ENCODE measurements around the gene NAA60.

The NAA60 gene

DNA sequence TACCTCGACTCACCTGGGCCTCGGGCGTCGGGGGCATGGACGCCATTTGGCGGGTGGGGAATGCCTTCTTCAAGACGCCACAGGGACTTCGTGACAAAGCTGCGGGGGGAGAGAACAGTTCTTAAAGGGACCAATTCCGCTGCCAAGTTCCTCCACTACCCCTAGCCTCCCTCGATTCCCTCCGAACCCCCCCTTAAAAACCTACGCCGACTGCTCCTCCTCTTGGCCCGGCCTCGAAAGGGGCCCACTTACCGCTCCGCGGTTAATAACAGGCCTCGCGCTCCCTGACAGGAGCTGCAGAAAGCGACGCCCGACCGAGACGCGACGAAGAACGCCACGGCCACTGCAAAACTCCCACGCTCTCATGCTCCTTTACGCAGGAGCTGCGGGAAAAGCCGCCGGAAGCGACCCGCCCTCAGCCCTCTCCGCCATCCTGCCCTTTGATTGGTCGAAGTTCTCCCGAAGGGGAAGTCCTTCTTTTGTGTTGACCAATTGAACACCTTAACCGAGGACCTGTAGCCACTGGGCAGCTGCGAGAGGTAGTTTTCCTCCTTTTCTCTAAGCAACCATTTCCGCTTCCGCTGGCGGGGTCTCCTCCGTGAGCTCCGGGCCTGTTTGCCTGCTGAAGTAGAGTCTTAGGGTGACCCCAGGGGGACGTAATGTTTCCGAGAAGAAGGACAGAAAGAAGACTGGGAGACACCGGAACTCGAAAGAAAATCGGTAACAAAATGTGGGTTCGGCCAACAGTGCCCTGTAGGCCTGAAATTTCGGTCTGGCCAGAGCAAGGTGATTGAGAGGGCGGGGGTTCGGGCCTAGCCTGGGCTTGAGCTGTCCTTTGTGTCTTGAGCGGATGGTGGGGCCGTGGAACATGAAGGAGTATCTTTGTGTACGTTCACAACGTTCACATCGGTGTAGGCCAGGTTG lies at the start of gene NAA60, which contains the start of gene ZNF597:
Gene NAA60, plus strand, starts transcription at position 573 of the 924 bp plus-strand sequence. CDS start 32,548 bp downstream, outside the sequence.
Gene ZNF597, minus strand, starts transcription at position 397 of the 924 bp plus-strand sequence. Its CDS starts 351 bp downstream, at position 46.
- Mint-ChIP-seq H3K4me1 (peaks cover 0 to 5% of the 10 kb centered on the region in 2 donors), H3K36me3 (peaks cover 26 to 39% of the 10 kb centered on the region in 2 donors), H3K27ac (peak within 1 kb of the TSS; percentile 99), H3K27me3 (peaks cover 7 to 8% of the 10 kb centered on the region in 2 donors), H3K9me3 (peaks cover 7% of the 10 kb centered on the region in 2 donors), H3K4me3 (peak within 1 kb of the TSS; percentile 89 to 98)
- peak; percentile 82 for DNase-seq
- ATAC-seq (replicated peaks) = peak; percentile 92 to 98

DNA sequence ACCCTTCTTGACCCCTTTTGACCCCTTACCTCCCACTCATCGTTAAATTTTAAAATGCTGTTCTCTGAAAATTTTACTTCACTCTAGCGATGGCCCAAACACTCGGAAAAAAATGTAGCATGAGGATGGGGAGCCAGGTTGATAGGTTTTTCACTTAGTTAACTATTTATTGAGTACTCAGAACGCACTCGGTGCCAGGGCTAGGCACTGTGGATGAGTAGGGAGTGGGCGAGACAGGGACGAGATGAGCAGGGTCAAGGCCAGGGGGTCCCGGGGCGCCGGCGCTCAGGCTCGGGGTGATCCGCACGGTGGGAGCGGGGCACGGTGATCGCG lies 43.1 kb upstream of the NAA60 start:
- Mint-ChIP-seq H3K27me3 (no peaks in the 10 kb centered on the region), H3K4me3 (peak overlapping the region; percentile 96 to 98), H3K9me3 (peaks cover 7 to 17% of the 10 kb centered on the region in 2 donors), H3K27ac (peak overlapping the region; percentile 95), H3K4me1 (peaks cover 30 to 43% of the 10 kb centered on the region in 2 donors), H3K36me3 (peaks cover 55 to 65% of the 10 kb centered on the region in 2 donors)
- DNase-seq (no peak), ATAC-seq (replicated peaks) (peak in 1 of 2 donors; percentile 45)

DNA sequence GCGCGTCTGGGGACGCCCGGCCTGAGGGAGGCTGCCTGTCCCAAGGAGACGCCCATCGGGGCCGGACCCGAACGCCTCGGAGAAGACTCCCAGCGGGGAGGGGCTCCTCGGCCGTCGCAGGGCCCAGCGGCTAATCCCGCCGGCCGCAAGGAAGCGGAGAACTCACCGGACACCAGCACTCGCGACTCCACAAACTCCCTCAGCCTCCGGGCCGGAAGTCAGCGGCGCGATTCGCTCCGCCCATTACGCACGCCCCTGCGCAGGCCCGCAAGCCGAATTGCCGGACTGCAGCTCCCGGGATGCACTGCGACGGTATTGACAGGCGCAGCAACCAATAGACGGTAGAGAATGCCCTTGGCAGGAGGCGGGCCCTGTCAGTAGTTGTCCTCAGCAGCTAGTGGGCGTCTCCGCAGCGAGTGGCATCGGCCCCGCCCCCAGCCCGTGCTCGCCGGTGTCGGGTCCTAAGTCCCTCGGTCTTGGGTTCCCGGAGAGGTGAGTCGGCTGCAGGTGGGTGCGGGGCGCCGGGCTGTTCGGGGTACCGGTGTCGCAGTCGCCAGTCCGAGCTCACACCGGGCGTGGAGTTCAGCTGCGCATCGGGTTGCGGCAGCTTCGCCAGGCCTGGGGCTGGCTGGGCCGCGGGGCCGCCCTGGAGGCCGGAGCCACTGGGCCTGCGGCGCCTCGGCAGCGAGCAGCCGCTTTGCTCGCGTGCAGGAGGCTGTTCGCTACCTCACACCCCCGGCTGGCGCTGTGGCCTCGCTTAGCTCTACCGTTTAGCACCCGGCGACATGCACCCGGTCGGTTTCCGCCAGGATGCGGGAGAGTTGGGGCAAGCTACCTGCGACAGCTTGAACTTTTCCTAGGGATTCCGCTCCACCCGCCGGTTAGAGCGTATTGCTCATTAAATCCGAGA lies 42.4 kb upstream of the NAA60 start, which contains the start of the genes ZNF174 and ZSCAN32:
Gene ZNF174, plus strand, starts transcription at position 437 of the 910 bp plus-strand sequence. CDS start 790 bp downstream, outside the sequence.
Gene ZSCAN32, minus strand, starts transcription at position 226 of the 910 bp plus-strand sequence. CDS start 3,447 bp downstream, outside the sequence.
- ATAC-seq (replicated peaks) = peak; percentile 97
- peaks cover 54 to 66% of the 10 kb centered on the region in 2 donors for H3K36me3 Mint-ChIP-seq
- H3K27me3 Mint-ChIP-seq = no peaks in the 10 kb centered on the region
- peak; percentile 99 for DNase-seq
- H3K4me3 Mint-ChIP-seq = peak within 1 kb of the TSS; percentile 96 to 98
- peaks cover 7 to 21% of the 10 kb centered on the region in 2 donors for H3K9me3 Mint-ChIP-seq
- peaks cover 29 to 40% of the 10 kb centered on the region in 2 donors for H3K4me1 Mint-ChIP-seq
- peak within 1 kb of the TSS; percentile 95 for H3K27ac Mint-ChIP-seq

DNA sequence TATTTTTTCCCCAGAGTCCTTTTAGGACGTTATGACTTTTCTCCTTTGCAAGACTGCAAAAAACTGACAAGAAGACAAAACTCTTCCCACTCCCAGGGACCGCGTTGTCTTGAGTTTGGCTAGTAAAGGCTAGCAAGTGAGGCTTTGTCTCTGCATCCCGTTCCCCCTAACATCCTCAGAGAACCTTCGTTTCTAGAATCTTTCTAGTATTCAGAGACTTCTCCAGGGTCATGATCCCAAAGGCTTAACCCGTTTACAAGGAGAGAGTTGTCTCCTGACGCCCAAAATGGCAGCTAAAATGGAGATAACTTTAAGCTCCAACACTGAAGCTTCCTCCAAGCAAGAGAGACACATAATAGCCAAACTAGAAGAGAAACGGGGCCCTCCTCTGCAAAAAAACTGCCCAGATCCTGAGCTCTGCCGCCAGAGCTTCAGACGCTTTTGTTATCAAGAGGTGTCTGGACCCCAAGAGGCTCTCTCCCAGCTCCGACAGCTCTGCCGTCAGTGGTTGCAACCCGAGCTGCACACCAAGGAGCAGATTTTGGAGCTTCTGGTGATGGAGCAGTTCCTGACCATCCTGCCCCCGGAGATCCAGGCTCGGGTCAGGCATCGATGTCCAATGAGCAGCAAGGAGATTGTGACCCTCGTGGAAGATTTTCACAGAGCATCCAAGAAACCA lies 41.6 kb upstream of the NAA60 start:
- peaks cover 24 to 31% of the 10 kb centered on the region in 2 donors for H3K4me1 Mint-ChIP-seq
- ATAC-seq (replicated peaks) = no peak
- peaks cover 55 to 66% of the 10 kb centered on the region in 2 donors for H3K36me3 Mint-ChIP-seq
- no peak for DNase-seq
- peaks cover 8 to 18% of the 10 kb centered on the region in 2 donors for H3K9me3 Mint-ChIP-seq
- H3K4me3 Mint-ChIP-seq = peak overlapping the region; percentile 96 to 98
- H3K27ac Mint-ChIP-seq = peak overlapping the region; percentile 95
- H3K27me3 Mint-ChIP-seq = no peaks in the 10 kb centered on the region

DNA sequence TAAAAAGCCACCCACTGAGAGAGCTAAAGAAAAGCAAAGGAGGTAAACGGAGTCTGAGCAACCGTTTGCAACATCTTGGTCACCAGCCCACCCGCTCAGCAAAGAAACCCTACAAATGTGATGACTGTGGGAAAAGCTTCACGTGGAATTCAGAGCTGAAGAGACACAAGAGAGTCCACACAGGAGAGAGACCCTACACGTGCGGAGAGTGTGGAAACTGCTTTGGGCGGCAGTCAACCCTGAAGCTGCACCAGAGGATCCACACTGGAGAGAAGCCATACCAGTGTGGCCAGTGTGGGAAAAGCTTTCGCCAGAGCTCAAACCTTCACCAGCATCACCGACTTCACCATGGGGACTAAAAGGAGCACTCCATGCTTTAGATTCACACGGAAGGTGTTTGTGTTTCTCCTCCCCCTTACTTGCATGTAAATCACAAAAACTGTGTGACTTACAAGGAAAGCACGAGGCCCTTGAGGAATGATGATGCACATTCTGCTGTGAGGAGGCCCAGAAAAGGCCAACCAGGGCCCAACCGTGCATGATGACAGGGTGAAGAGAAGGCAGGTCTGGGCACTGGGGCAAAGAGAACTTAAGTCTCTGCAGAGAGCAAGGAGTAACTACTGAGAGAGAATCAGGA lies 34.8 kb upstream of the NAA60 start:
- ATAC-seq (replicated peaks) = no peak
- H3K4me3 Mint-ChIP-seq = no peak overlapping the region
- no peak for DNase-seq
- H3K4me1 Mint-ChIP-seq = peaks cover 0 to 1% of the 10 kb centered on the region in 2 donors
- peaks cover 77 to 87% of the 10 kb centered on the region in 2 donors for H3K36me3 Mint-ChIP-seq
- H3K9me3 Mint-ChIP-seq = peaks cover 28 to 36% of the 10 kb centered on the region in 2 donors
- no peaks in the 10 kb centered on the region for H3K27me3 Mint-ChIP-seq
- H3K27ac Mint-ChIP-seq = no peak overlapping the region

DNA sequence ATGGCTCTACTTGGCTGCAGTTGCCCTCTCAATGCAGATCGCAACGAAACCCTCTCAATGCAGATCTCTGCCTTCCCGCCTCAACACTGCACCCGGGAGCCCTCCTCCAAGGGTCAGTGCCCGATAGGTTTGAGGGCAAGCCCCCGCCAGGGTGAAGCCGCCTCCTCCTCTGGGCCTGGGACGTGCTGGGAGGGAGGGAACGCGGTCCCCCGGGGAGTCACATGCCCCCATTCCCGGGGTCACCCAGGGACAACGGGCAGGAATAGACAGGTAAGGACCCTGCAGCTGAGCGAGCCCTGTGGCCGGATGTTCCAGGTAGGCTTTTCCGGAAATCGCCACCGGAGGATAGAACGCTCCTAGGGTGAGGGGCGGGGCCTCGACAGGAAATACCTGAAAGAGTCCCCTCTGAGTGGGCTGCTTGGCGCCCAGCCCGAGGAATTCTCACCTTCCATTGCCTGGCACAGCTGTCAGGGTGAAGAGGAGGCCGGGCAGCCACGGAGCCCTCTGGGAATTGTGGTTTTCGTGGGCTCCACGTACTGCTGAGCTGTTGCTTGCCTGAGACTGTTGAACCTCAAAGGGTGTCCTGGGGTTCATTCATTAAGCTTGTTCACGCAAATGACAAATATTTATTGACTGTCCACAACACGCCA lies 29.6 kb upstream of the NAA60 start:
- H3K4me3 Mint-ChIP-seq = no peak overlapping the region
- H3K4me1 Mint-ChIP-seq = no peaks in the 10 kb centered on the region
- no peaks in the 10 kb centered on the region for H3K27me3 Mint-ChIP-seq
- ATAC-seq (replicated peaks) = peak; percentile 33 to 53
- no peak overlapping the region for H3K27ac Mint-ChIP-seq
- H3K36me3 Mint-ChIP-seq = peaks cover 33 to 44% of the 10 kb centered on the region in 2 donors
- DNase-seq = no peak
- peaks cover 25 to 27% of the 10 kb centered on the region in 2 donors for H3K9me3 Mint-ChIP-seq

DNA sequence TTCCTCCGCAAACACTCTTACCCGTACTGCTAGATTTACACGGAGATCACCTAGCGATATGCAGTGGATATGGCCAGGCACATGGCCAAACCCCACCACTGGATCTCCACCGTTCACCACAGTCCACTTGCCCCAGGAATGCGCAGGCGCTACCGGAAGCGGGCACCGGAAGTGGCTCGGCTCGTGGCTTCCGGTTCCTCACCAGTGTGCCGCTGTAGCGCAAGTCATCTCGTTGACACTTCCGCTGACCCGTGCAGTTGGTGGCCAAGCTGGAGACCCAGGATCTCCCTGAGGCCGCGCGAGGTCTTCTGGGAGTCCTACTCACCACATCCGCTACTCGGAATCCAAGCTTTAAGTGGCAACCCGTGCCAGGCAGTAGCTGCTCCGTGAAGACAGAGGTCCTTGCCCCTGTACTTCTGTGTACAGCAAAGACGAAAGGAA lies 11.7 kb upstream of the NAA60 start:
- H3K36me3 Mint-ChIP-seq = peaks cover 26 to 42% of the 10 kb centered on the region in 2 donors
- peaks cover 0 to 11% of the 10 kb centered on the region in 2 donors for H3K9me3 Mint-ChIP-seq
- peaks cover 3 to 10% of the 10 kb centered on the region in 2 donors for H3K27me3 Mint-ChIP-seq
- H3K4me3 Mint-ChIP-seq = peak overlapping the region; percentile 85 to 89
- H3K27ac Mint-ChIP-seq = peak overlapping the region; percentile 85
- peaks cover 3 to 5% of the 10 kb centered on the region in 2 donors for H3K4me1 Mint-ChIP-seq
- ATAC-seq (replicated peaks) (peak; percentile 97 to 98), DNase-seq (peak; percentile 69)

DNA sequence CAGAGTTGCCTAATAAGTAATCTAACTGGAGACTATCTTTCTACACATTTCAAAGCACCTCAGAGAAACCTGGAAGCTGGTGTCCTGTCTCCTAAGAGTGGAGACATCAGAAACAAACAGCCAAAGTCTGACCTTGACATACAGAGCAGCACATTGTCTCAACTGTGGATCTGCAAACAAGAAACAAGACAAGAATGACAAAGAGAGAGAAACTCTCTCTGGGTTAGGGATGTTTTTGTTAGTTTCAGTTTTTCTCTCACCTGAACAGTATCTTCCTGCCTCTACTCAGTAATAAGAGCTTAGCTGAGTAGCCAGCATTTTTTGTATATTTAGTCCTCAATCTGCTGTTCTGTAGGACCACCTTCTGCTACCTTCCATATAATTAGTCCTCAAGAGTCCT lies 9.1 kb upstream of the NAA60 start:
- no peak for DNase-seq
- H3K27ac Mint-ChIP-seq = no peak overlapping the region
- H3K36me3 Mint-ChIP-seq = peaks cover 36 to 54% of the 10 kb centered on the region in 2 donors
- H3K4me1 Mint-ChIP-seq = peaks cover 3 to 5% of the 10 kb centered on the region in 2 donors
- ATAC-seq (replicated peaks) = no peak
- H3K4me3 Mint-ChIP-seq = no peak overlapping the region
- peaks cover 3 to 18% of the 10 kb centered on the region in 2 donors for H3K27me3 Mint-ChIP-seq
- peaks cover 0 to 11% of the 10 kb centered on the region in 2 donors for H3K9me3 Mint-ChIP-seq

DNA sequence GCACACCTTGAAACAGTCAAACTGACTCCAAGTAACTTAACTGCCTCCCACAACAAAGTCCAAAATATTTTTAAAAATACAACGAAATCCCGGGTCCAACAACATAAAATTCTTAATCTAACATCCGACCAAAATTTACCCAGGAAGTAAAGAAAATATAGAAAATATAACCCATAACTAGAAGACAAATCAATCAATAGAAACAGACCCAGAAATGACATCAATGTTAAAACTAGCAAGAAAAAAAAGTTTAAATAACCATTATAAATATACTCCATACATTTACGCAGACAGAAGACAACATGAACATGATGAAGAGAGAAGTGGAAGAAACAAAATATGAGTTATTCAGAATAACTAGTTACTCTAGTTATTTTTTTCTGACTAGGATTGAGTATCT lies 3.8 kb upstream of the NAA60 start:
- H3K36me3 Mint-ChIP-seq = peaks cover 25 to 47% of the 10 kb centered on the region in 2 donors
- H3K4me1 Mint-ChIP-seq = peaks cover 0 to 5% of the 10 kb centered on the region in 2 donors
- no peak overlapping the region for H3K27ac Mint-ChIP-seq
- ATAC-seq (replicated peaks) (no peak), DNase-seq (no peak)
- peaks cover 9 to 19% of the 10 kb centered on the region in 2 donors for H3K27me3 Mint-ChIP-seq
- no peak overlapping the region for H3K4me3 Mint-ChIP-seq
- peaks cover 7% of the 10 kb centered on the region in 2 donors for H3K9me3 Mint-ChIP-seq

DNA sequence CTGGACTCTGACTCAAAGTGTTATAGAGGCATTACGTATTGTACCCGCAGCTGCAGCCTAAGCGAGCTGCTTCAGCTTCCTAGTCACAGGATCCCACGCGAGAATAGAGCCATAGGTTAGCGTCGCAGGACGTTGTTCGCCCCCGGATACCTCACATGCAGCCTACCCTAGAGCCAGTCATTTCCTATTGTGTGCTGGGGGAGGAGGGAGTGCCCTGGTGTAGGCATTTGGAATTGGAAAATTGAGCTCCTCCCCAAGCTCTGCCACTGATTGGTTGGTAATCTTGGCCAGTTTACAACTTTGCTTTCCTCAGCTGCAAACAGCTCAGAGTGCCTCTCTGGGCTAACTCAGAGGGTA lies 530 bp downstream of the NAA60 start:
- peak; percentile 48 for DNase-seq
- peak; percentile 65 to 81 for ATAC-seq (replicated peaks)
- Mint-ChIP-seq H3K4me3 (peak overlapping the region; percentile 89 to 98), H3K27ac (peak overlapping the region; percentile 99), H3K4me1 (peaks cover 0 to 5% of the 10 kb centered on the region in 2 donors), H3K27me3 (peaks cover 7 to 9% of the 10 kb centered on the region in 2 donors), H3K9me3 (peaks cover 7% of the 10 kb centered on the region in 2 donors), H3K36me3 (peaks cover 21 to 35% of the 10 kb centered on the region in 2 donors)

DNA sequence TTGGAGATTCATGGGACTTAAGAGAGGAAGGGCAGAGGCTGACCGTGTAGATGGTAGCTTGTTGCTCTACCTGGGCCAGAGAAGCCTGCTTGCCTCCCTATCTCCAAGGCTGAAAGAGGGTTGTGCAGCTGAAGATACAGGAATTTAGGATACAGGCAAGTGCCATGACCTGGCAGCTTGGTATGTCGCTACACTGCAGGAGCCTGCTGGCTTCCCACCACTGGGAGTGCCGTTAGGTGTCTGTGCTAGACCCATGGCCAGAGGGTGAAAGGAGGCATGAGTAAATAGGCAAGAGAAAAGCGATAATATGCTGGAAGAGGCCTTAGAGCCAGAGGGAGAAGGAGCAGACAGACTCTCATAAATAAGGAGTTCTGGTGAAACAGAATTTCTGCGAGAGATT lies 10.6 kb downstream of the NAA60 start:
- no peak for DNase-seq
- H3K9me3 Mint-ChIP-seq = peaks cover 0 to 2% of the 10 kb centered on the region in 2 donors
- H3K4me3 Mint-ChIP-seq = no peak overlapping the region
- peaks cover 7 to 8% of the 10 kb centered on the region in 2 donors for H3K36me3 Mint-ChIP-seq
- ATAC-seq (replicated peaks) = no peak
- H3K27ac Mint-ChIP-seq = no peak overlapping the region
- H3K4me1 Mint-ChIP-seq = peaks cover 7 to 20% of the 10 kb centered on the region in 2 donors
- no peaks in the 10 kb centered on the region for H3K27me3 Mint-ChIP-seq

DNA sequence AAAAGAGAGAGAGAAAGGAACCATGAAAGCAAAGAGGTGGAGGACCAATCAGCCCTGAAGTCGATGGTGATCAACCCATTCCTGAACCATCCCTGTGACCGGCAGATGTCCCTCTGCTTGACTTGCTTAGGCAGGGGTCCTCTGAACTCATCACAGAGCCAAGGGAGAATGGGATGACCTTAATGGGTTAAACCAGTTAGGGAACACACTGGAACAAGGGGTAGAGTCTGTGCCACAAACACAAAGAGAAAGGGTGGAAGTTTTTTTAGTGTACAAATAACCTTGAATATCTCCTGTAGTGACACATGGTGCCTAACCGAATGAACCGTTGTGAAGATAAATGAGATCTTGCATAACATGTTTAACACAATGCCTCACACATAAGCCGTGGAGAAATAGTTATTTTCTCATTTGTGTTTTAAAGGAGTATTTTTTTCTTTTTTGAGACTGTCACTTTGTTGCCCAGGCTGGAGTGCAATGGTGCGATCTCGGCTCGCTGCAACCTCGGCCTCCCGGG lies 11.2 kb downstream of the NAA60 start:
- H3K27me3 Mint-ChIP-seq = no peaks in the 10 kb centered on the region
- ATAC-seq (replicated peaks) (no peak), DNase-seq (no peak)
- peaks cover 5 to 9% of the 10 kb centered on the region in 2 donors for H3K36me3 Mint-ChIP-seq
- peaks cover 13 to 26% of the 10 kb centered on the region in 2 donors for H3K4me1 Mint-ChIP-seq
- peaks cover 0 to 1% of the 10 kb centered on the region in 2 donors for H3K9me3 Mint-ChIP-seq
- no peak overlapping the region for H3K27ac Mint-ChIP-seq
- H3K4me3 Mint-ChIP-seq = no peak overlapping the region

Measured in stimulated activated naive B cell treated with anti-CD40 and anti-IgM and Interleukin-4, amounts not matched to agents 10 μg/mL and 1 μg/mL and 100 μg/mL, for 72 hours (primary cell).